Upper lobe of left lung (tissue), 4 donors: ENCODE data around the gene CEACAM5.

Experiments used
- EP300 ChIP-seq, 4 donors: sonication (generic); formaldehyde crosslinking; IDR thresholded peaks; one replicate each; pipeline ENCODE4 v1.5.1; 2017; ENCODE audit warnings: antibody characterized with exemption in 4 of 4, control low read depth in 2 of 4
- POLR2A ChIP-seq, 4 donors: fragments of 450-650 bp; IDR thresholded peaks; one replicate each; pipeline ENCODE4 v1.5.1; 2016 to 2017; ENCODE audit warnings: antibody characterized with exemption in 4 of 4, mild to moderate bottlenecking in 2 of 4
- POLR2AphosphoS5 ChIP-seq, 2 donors: sonication (generic); formaldehyde crosslinking; IDR thresholded peaks; one replicate each; pipeline ENCODE4 v1.5.1; 2017; ENCODE audit warnings: antibody characterized with exemption in 2 of 2
- TF ChIP-seq, protein P1 (sequence below), 6 experiments: fragments of 450-650 bp in 4 of 6; fragments of 200-600 bp in 2 of 6; sonication (generic) in 2 of 6; IDR thresholded peaks; one replicate each; pipeline ENCODE4 v1.5.1; 2016 to 2019; ENCODE audit warnings: antibody characterized with exemption in 6 of 6

DNA sequence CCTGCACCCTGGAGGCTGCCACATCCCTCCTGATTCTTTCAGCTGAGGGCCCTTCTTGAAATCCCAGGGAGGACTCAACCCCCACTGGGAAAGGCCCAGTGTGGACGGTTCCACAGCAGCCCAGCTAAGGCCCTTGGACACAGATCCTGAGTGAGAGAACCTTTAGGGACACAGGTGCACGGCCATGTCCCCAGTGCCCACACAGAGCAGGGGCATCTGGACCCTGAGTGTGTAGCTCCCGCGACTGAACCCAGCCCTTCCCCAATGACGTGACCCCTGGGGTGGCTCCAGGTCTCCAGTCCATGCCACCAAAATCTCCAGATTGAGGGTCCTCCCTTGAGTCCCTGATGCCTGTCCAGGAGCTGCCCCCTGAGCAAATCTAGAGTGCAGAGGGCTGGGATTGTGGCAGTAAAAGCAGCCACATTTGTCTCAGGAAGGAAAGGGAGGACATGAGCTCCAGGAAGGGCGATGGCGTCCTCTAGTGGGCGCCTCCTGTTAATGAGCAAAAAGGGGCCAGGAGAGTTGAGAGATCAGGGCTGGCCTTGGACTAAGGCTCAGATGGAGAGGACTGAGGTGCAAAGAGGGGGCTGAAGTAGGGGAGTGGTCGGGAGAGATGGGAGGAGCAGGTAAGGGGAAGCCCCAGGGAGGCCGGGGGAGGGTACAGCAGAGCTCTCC, 6.9 kb upstream of the CEACAM5 start:
- TF ChIP-seq POLR2AphosphoS5 (IDR thresholded peaks at IDR 0.05) (no peak), EP300 (IDR thresholded peaks at IDR 0.05) (no peak), POLR2A (IDR thresholded peaks at IDR 0.05) (no peak)
- TF ChIP-seq, protein P1, sequence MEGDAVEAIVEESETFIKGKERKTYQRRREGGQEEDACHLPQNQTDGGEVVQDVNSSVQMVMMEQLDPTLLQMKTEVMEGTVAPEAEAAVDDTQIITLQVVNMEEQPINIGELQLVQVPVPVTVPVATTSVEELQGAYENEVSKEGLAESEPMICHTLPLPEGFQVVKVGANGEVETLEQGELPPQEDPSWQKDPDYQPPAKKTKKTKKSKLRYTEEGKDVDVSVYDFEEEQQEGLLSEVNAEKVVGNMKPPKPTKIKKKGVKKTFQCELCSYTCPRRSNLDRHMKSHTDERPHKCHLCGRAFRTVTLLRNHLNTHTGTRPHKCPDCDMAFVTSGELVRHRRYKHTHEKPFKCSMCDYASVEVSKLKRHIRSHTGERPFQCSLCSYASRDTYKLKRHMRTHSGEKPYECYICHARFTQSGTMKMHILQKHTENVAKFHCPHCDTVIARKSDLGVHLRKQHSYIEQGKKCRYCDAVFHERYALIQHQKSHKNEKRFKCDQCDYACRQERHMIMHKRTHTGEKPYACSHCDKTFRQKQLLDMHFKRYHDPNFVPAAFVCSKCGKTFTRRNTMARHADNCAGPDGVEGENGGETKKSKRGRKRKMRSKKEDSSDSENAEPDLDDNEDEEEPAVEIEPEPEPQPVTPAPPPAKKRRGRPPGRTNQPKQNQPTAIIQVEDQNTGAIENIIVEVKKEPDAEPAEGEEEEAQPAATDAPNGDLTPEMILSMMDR (IDR thresholded peaks at IDR 0.05) = peak in 1 of 6 experiments; percentile 22
